GM19023 (cell line): ENCODE results near the gene IL13RA2.

Experiments
- ATAC-seq: cut with Tn5 transposase; IDR thresholded peaks from one replicate; pipeline ENCODE4 v1.9.1; 2021; ENCODE audit warnings: mild to moderate bottlenecking, moderate library complexity; ENCODE audit not compliant: unreplicated experiment

IL13RA2 gene

DNA sequence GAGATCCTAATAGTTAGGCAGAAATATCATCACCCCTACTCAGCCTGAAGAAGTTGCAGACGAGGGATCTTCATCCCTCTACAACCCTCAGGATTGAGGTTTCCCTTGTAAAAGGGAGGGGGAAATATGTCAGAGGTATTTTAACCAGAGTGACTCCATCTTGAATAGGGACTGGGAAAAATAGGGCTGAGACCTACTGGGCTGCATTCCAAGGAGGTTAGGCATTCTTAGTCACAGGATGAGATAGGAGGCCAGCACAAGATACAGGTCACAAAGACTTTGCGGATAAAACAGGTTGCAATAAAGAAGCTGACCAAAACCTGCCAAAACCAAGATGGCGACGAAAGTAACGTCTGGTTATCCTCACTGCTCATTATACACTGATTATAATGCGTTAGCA is 17.5 kb downstream of the IL13RA2 start:
- ATAC-seq: no peak

DNA sequence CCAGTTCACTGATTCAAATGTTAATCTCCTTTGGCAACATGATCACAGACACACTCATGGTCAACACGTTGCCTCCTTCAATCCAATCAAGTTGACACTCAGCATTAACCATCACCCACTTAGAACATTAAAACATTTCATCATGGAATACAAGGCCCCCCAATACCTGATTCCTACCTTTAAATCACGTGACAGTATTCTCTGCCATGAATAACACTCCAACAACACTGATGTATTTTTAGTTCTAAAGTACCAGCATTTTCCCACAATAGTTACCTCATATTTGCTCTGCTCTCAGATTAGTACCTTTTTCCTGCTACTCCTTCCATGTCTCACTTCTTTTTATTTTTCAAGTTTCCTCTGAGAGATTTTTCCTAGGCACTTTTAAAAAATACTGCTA is 19.6 kb downstream of the IL13RA2 start:
- ATAC-seq: no peak

DNA sequence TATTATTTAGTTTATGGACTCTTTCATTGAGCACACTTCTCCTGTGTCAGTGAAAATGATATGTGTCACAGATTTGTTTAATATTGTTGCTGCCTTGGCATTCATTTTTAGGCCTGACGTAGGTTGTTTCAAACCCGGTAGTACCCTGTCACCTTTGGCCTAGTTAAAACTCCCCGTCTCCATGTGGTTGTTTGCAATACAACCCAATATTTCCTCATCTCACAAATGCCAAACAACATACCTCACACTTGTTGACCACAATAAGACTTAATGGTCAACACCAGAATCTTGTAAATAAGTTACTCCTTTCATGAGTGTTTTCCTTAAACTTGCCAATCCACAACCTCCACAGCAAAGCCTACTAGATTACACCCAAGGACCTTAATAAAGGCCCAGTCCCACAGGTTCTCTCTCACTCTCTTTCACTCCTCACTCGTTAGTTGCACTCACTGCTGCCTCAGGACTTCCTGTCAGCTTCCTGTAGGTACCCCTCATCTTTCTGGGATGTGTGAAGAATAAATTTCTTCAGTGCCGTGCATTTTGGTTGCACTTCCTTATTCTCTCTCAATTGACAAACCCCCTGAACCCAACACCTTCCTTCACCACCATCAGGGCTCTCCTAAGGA is 31.3 kb downstream of the IL13RA2 start:
- ATAC-seq: no peak

DNA sequence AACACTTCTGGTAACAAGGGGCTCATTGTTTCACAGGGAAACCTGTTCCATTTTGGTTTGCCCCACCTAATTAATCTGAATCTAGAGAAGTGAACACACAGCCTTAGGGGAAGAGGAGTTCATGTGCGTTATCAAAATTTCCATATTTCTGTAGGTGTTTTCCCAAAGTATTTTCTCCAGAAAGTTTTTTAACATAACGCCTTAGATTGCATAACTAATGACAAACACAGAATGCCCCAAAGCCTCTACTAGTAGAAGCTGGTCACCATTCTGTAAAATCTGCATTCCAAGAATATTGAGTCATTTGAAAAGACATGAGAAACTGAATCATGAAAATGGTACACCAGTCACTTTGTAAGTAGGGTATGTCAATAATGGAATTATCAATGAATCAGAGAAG is 41.1 kb downstream of the IL13RA2 start:
- ATAC-seq: no peak

DNA sequence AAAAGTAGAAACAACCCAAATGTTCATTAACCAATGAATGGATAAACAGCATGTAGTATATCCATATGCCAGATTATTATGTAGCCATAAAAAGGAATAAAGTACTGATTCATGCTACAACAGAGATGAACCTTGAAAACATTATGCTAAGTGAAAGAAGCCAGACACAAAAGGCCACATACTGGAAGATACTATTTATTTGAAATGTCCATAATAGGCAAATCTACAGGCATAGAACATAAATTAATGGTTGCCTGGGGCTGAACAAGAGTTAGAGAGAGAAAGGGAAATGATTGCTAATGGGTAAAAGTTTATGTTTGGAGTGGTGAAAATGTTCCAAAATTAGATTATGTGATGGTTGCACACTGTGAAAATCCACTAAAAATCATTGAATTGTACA is 44.4 kb downstream of the IL13RA2 start:
- no peak for ATAC-seq

DNA sequence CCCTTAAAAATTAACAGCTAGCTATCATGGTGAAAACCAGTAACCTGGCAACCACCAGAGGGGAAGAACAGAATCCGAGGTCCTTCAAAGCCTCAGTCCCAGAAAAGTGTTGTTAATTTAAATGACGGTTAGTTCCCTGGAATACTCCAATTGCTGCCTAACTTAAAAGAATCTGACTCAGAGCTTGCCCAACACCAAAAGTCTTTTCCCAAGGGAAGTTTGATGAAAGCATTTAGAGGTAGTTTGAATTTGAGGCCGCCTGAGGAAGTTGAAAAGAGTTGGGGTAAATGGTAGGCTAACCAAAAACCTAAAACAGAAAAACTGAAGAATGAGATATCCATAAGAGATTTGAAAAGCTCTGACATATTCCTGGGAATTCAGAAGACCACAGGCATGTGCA is 46.6 kb downstream of the IL13RA2 start:
- no peak for ATAC-seq

DNA sequence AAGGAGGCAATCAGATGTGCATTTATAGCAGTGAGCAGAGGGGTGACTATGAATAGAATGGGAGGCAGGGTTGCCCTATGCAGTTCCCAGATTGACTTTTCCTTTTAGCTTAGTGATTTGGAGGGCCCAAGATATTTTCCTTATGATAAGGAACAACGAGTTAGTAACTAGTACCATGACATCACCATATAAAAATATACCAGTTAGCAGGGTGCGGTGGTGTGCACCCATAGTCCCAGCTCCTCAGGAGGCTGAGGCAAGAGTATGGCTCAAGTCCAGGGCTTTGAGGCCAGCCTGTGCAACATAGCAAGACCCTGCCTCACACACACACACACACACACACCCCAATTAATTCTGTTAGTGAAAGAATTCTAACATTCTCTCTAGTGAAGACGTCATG is 53.0 kb downstream of the IL13RA2 start:
- no peak for ATAC-seq

DNA sequence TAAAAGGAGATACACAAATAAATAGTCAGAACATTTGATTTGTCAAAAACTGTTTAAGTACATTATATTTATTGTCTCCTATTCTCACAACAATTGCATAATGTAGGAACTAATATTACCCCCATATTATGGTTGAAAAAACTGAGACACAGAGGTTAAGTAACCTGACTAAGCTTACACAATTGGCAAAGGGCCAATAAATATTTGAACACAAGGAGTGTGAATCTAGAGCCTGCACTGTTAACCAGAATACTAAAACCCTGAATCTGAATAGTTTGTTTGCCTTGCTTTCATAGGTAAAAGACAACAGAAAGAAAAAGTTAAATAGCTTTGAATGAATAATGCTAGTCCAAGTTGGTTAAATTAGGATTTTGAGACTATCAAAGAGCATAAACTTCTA is 55.2 kb downstream of the IL13RA2 start:
- ATAC-seq: no peak

DNA sequence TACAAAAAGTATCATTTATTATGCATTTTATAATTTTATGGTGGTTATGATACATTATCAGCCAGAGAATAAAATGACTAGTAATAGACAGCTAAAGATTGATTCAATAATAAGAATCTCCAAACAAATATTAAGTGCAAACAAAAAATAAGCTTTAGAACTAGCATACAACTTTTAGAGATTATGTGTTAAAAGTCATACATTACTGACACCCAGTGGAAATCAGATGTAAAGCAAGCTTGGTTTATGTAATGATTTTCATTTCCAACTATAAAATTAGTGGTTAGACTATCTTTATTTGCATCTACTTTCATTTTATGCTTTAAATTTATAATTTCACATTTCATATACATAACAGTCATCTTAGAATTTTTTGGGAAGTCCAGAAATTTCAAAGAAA is 57.7 kb downstream of the IL13RA2 start:
- no peak for ATAC-seq
